Dedifferentiated amniotic fluid mesenchymal stem cell (primary cell): ENCODE measurements around the gene KCNAB2.
"Not testable (repeated sequence)": the region's sequence is repeated elsewhere in the genome, so short reads cannot be mapped to it uniquely, and the experiment has no call there.

Experiments
- DNase-seq: peaks from one replicate; pipeline ENCODE4 v3.0.0-alpha.2; 2016; ENCODE audit errors: extremely low spot score

KCNAB2 gene

DNA sequence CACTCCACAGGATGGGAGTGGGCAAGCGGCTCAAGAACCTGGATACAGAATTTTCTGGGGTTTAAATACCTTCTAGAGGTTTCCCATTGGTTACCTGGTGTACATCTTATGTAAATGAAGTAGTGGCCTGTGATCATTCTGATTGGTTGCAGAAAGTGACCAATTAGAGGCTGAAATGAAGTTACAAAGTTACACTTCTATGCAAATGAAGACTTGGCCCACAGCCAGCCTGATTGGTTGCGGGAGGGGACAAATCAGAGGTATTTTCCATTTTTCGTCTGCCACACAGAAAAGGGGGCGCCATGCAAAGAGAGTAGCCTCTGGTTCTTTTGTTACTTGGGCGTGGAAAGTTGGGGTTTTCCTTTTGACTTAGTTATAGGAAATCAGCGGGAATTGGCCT is 8.9 kb downstream of the KCNAB2 start:
- no peak for DNase-seq

- DNase-seq: no peak
These were observed 10.9 kb downstream of the KCNAB2 start for GRCh38 chr1:6056572-6056948.

- DNase-seq: no peak
These were observed 11.6 kb downstream of the KCNAB2 start for GRCh38 chr1:6057170-6057845.

DNA sequence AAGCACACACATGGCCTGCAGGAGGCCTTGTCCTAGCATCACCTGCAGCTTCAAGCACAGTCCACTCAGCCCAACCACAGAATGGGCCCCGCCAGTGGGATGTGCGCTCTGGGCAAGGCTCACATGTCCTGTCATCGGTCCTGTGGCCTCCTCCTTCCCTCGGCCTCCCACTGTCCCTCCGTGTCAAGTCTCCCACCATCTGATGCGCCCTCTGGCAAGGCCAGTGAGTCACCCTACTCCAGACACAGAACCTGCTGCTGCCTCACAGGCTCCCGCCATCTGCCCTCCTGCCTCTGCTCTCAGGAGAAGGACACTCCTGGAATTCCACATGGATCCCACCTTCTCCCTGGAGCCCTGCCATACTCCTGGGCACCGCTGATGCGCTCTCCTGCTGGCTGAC is 14.2 kb downstream of the KCNAB2 start:
- no peak for DNase-seq

DNA sequence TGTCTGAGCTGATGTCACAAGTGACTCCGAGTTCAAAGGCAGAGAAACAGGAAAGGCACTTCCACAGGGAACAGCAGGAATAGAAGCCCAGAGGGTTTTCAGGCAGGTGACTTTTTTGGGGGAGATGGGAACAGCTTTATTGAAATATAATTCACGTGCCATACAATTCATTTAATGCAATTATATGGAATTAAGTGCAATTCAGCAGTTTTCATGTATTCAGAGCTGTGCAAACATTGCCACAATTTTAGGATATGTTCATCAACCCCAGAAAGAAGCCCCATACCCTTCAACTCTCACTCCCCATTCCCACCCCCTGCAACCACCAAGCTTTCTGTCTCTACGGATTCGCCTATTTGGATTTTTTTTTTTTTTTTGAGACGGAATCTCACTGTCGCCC is 17.0 kb downstream of the KCNAB2 start:
- no peak for DNase-seq

- DNase-seq: not testable (repeated sequence)
These were observed 17.9 kb downstream of the KCNAB2 start for GRCh38 chr1:6063532-6064053.

DNA sequence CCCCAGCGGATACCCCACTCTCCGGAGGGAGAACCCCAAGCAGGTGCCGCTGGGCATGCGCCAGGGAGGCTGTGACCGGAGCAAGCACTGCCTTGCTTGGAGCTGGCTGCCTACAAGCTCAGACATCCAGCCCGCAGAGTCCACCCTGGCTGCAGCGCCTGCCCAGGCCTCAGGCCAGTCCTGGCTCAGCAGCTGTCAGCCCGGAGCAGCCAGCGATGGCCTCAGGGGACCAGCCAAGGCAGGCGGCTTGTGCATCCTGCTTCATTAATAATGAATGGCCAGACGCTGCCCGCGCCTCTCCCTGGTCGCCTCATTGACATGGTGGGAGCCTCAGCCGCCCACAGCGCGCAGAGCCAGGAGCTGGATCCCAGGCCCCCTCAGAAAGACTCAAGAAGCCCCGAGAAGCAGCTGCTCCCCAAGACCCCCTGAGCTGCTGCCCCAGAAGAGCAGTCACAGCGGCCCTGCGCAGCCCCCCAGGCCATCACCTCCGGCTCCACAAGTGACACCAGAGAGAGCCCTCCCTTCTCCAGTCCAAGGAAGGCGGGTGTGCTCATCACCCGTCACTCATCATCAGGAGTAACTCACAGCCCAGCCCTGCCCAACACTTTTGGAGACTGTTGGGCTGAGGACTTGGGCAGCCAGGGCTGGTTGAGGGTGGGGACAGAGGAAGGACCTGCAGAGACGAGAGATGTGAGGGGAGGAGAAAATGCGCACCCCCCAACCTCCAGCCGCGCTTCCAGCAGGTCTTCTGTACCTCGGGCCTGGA is 19.6 kb downstream of the KCNAB2 start:
- DNase-seq: no peak

DNA sequence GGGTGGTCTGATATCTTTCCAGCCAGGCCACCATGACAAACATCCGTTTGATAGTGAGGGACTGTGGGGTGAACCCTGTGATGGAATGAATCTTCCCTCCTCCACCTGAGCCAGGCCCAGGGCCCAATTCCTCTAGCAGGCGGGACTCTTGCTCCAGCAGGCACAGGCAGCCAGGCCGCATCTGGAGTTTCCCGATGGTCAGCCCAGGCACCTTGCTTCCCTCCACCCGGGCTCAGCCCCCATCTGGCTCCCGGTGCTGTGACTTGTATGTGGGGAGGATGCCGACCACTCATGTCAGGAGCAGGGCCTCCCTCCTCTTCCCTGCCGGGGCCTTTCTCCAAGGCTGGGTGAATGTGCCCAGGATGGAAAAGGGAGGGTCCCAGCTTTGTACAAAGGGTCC is 21.0 kb downstream of the KCNAB2 start:
- no peak for DNase-seq

DNA sequence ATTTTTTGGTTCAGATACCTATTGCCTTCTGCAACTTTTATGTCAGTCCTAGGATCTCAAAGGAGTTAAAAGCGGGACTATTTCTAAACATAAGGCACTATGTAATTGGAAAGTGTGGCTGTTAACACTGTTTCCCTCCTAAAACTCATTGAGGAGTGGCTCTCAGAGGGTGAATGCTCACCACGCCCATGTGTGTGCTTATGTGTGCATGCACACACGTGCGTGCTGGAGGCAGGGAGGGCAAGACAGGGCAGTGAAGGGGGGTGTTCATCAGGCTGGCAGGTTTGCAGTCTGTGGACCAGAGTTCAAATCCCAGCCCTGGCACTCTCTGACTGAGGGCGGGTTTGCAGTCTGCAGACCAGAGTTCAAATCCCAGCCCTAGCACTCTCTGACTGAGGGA is 22.4 kb downstream of the KCNAB2 start:
- no peak for DNase-seq

DNA sequence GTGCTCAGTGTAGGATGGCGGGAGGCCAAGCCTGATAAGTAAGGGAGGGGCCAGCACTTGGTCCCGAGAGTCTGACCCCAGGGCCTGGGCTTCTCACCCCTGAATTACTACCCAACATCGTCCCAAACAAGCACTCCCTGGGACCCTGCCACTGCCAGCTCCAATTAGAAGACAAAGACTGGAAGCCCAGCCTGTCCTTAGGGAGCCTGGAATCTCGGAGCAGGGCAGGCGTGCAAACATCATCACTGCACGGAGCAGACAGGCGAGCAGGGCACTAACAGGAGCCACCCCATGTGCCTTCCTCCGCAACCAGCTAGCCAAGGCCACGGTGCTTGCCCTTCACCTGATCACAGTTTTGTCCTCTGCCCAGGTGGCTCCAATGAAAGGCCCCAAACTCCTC is 23.2 kb downstream of the KCNAB2 start:
- no peak for DNase-seq

DNA sequence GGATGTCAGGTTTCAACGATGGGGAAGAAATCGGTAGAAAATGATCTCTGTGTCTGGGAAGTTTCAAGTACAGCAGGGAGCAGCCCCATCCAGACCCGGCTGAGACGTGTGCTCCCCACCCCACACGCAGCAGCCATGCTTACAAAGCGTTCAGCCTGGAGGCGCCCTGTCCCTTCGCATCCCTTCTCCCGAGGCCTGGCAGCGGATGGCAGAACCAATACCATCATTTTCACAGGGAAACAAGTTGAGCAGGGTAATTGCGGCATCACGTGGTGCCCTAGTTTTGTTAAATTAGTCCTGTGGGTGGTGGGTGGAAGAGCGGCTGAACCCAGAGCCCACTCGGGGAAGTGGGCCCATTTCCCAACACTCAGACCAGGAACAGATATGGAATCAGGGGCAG is 23.9 kb downstream of the KCNAB2 start:
- no peak for DNase-seq

DNA sequence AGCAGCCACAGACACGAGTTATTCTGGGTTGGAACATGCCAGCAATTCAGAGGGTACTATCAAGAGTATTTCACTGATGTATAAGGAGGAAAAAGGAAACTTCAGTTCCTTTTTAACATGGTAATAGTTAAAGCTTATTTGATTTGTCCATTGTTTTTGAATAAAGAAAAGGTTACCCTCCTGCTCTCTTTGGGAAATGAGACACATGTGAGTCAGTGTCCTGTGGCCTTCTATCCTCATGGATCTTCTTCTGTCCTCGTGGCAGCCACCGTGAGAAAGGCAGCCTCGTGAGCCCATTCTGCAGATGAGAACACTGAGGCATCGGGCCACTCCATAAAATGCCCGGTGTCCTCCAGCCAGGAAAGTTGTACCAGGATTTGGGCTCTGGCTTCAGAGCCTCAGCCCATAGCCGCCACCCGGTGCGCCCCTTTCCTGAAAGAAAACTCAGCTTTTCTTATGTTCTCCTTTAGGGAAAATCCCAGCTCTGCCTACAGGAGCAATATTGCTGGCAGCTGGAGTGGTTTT is 24.8 kb downstream of the KCNAB2 start:
- DNase-seq: no peak

- DNase-seq: no peak
These were observed 25.5 kb downstream of the KCNAB2 start for GRCh38 chr1:6071219-6071618.

GRCh38 chr1:6072774-6073479 is 27.2 kb downstream of the KCNAB2 start:
- no peak for DNase-seq

GRCh38 chr1:6073480-6074053 is 27.9 kb downstream of the KCNAB2 start:
- DNase-seq: no peak

GRCh38 chr1:6074192-6074901 is 28.7 kb downstream of the KCNAB2 start:
- no peak for DNase-seq

DNA sequence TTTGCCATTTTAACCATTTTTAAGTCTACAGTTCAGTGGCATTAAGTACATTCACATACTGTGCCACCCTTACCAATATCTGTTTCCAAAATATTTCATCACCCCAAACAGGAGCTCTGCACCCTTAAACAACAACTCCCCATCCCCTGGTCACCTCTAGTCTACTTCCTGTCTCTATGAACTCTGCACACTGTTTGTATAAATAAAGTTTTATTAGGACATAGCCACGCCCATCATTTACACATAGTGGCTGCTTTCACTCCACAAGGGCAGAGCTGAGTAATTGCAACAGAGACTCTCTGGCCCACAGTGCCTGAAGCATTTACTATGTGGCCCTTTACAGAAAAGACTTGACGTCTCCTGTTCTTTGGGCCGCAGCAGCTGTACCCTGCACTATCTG is 30.1 kb downstream of the KCNAB2 start:
- no peak for DNase-seq

GRCh38 chr1:6077061-6077460 is 31.4 kb downstream of the KCNAB2 start:
- DNase-seq: not testable (repeated sequence)

DNA sequence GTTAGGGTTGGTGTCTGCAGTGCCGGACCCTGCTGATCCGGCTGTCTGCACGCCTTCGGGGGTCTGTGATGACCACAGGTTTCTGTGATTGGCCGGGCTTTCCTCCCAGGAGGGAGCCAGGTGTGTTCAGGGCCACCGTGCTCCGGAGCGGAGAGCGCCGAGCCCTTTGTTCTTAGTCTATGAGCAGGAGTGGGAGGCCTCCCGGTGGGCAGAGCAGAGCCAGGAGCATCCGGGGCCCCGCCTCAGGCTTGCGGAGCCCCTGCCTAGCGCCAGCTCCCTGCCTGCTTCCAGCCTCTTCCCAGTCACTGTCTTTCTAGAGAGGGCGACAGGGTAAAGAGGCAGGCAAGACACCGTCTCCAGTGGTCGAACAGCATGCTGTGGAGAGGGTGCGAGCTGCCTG is 31.8 kb downstream of the KCNAB2 start:
- no peak for DNase-seq

DNA sequence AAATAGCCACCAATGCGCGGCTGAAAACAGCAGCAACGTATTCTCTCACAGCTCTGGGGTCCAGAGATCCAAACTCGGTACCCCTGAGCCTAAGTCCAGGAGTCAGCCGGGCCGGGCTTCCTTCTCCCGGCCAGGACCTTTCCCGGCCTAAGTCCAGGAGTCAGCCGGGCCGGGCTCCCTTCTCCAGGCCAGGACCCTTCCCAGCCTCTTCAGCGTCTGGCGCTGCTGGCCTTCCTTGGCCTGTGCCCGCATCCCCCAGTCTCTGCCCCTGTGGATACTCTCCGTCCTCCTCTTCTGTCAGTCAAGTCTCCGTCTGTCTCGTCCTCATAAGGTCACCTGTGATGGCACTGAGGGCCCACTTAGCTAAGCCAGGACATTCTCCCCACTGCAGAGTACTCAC is 32.2 kb downstream of the KCNAB2 start:
- no peak for DNase-seq

DNA sequence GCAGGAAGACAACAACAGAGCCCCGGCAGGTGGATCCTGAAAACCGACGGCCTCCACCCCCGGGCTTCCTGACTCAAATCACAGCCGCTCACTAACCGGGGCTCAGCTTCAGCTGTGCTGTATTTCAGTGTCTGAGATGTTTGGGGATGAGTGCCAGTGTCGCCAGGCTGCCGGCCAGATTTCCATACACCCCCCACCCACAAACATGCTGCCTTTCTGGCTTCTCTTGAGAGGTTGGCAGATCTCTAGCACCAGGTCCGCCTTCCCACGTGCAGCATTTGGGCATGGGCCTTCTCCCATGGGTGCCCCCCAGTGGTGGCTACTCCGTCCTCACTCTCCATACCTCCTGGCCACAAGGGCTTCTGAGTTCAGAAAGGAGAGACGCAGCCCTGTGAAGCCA is 34.8 kb downstream of the KCNAB2 start:
- DNase-seq: no peak

DNA sequence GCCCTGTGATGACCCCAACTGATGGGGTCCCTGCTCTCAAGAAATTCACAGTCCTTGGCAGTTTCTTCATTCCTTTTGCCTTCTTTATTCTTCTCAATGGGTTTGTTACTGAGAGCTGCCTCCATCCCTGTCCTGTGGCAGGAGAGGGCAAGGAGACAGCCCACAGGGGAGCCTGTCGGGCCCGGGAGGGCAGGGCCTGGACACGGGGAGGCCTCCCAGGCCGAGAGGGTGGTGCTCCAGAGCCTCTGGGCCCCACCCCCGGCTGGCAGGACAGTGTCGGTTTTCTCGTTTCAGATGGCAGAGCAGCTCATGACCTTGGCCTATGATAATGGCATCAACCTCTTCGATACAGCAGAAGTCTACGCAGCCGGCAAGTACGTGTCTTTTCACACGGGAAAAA is 36.2 kb downstream of the KCNAB2 start:
- DNase-seq: no peak
